HG03378 (cell line): ENCODE measurements around the gene NDUFS6.

Source experiments
- ATAC-seq: cut with Tn5 transposase; IDR thresholded peaks from one replicate; pipeline ENCODE4 v1.9.1; 2021; ENCODE audit warnings: mild to moderate bottlenecking, moderate library complexity; ENCODE audit not compliant: unreplicated experiment

NDUFS6 gene

DNA sequence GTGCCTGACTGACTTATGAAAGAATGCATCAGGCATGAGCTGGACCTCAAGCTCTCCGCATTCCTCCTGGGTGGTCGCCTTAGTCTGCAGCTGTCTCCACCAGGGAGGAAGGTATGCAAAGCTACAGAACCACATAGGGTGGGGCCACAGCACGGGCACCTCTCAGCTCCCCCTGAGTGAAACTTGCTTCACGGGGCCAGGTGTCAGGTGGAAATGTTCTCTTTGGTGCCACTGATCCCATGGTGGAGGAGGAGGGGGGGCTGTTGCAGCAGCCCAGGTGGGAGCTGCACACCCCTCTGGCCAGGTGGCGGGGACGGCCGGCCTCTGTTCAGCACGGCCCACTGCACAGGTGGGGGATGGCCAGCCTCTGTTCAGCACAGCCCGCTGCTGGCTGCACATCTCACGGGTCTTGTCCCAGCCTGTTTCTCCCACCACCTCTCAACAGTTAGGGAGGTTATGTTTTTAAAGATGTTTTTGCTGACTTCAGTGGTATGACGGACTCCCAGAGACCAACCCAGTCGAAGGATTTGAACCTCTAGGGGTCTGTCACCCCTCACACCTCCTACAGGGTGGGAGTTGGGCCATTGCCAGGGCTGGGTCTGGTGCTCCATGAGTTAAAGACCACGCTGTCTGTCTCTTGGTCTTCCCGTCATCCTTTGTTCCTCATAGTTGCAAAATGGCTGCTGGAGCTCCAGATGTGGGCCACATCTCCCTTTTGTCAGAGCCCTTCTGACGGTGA, 35.9 kb upstream of the NDUFS6 start:
- no peak for ATAC-seq

DNA sequence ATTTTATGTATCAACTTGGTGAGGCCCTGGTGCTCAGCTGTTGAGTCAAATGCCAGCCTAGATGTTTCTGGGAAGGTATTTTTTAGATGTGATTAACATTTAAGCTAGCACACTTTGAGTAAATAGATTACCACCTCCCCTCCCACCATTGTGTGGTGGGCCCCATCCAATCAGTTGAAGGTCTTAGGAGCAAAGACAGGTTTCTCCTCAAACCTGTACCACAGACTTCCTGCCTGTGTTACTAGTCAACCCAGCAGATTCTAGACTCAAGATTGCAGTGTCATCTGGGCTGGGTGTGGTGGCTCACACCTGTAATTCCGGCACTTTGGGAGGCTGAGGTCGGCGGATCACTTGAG, 35.3 kb upstream of the NDUFS6 start:
- no peak for ATAC-seq

DNA sequence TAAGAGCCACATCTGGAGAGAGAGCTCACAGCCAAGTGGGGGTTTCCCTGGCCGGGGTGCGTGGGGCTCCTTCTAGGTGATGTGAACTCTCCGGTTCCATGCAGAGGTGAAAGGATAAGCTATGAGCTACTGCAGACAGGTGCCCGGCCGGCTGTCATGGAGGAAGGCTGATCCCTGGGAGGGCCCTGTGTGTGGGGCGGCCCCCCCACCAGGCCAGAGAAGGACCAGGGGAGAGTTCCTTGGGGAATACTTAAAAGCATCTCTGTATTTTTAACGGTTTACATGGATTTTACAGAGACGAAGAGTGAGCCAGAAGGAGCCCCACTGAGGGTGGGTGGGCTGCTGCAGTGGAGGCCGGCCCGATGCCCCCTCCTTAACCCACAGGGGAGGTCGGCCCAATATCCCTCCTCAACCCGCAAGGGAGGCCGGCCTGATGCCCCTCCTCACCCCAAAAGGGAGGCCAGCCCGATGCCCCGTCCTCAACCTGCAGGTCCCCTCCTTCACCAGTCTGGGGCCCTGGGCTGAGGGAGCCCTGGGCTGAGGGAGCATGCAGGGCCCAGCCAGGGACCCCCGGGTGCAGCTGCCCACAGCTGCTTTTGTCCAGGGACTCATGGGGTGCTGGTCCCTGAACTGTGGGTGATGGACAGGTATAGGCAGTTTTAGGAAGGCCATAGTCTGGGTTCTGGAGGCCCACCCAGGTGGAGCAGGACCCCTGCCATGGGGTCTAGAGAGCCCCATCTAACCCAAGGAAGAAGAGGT, 33.5 kb upstream of the NDUFS6 start:
- no peak for ATAC-seq

DNA sequence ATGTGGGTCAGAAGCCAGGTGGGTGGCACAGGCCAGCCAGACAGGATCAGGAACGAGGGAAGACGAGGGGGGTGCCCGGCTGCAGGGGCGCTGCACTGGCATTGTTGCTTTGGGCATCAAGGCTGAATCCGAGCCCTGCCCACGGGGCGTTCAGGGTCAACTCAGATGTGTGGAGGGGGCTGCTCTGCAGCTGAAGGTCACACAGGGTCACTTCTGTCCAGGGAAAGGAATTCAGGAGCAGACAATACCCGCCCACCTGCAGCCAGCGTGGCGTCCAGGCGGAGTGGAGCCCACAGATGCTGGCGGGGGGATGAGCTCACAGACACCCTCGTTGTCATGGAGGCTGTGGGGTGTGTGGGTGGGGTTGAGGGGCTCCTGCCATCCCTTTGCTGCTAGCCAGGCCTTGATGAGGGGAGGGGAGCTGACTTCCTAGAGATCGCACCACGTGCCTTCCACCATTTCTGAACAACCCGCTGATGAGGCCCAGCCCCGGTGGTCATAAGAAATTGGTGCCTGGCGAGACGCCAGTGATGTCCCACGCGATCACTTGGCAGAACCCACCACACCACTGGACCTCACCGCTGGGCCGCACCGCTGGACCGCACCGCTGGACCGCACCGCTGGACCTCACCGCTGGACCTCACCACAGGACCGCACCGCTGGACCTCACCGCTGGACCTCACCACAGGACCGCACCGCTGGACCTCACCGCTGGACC, 32.8 kb upstream of the NDUFS6 start:
- ATAC-seq: no peak

DNA sequence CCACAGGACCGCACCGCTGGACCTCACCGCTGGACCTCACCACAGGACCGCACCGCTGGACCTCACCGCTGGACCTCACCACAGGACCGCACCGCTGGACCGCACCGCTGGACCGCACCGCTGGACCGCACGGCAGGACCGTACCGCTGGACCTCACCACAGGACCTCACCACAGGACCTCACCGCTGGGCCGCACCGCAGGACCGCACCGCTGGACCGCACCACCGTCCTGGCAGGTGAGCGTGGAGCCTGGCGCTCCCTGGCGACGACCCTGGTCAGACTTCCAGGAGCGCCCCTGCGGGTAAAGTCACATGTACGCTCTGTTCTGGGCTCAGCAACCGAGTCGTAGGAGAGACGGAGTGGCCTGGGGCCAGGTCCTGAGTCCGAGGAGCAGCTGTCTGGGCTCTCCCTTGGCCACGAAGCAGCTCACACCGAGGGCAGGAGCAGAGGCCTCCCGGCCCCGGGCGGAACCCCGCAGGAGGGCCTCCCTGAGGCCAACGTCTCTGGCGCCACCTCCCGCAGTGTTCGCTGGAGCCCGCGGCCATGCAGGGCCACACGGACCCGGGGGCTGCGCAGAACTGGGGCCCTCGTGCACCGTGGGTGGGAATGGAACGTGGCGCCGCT, 32.1 kb upstream of the NDUFS6 start:
- no peak for ATAC-seq

DNA sequence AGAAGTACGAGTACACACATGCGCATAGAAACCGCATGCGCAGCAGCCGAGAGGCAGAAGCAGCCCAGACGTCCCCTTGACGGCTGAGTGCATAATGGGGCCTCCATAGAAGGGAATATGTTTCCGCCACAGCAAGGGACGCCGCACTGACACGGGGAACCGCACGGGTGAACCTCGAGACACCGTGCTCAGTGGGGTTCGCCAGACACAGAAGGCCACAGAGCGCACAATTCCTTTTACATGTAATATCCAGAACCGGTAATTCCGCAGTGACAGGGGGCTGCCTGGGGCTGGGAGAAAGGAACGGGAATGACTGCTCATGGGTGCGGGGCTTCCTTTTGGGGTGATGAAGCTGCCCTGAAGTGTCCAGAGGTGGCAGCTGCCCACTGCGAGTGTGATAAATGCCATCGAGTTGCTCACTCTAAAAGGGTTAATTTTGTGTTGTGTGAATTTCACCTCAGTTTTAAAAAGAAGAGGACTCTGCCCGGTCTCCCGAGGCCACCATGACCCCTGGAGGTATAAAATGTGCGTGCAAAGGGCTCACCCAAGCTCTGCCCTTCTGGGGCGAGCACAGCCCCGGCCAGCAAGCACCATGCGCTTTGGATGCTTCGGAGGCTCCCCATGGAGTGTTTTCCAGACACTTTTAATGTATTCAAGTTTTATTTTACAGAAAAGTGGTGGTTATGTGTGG, 31.3 kb upstream of the NDUFS6 start:
- ATAC-seq: no peak

DNA sequence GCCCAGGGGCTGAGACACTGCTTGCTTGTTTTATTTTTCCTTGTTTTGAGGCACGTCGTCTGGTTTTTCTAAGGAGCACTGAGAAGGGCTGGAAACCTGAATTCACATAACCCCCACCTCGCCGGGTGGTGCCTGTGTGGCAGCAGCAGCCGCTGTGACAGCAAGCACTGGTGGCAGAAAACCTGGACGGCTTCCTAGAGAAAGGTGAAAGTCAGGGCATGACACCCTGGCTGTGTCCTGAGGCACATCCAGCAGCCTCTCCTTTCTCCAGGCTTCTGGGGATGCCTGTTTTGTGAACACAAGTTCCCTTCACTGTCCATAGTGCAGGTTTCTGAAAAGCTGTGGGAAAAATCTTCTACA, 30.8 kb upstream of the NDUFS6 start:
- no peak for ATAC-seq

DNA sequence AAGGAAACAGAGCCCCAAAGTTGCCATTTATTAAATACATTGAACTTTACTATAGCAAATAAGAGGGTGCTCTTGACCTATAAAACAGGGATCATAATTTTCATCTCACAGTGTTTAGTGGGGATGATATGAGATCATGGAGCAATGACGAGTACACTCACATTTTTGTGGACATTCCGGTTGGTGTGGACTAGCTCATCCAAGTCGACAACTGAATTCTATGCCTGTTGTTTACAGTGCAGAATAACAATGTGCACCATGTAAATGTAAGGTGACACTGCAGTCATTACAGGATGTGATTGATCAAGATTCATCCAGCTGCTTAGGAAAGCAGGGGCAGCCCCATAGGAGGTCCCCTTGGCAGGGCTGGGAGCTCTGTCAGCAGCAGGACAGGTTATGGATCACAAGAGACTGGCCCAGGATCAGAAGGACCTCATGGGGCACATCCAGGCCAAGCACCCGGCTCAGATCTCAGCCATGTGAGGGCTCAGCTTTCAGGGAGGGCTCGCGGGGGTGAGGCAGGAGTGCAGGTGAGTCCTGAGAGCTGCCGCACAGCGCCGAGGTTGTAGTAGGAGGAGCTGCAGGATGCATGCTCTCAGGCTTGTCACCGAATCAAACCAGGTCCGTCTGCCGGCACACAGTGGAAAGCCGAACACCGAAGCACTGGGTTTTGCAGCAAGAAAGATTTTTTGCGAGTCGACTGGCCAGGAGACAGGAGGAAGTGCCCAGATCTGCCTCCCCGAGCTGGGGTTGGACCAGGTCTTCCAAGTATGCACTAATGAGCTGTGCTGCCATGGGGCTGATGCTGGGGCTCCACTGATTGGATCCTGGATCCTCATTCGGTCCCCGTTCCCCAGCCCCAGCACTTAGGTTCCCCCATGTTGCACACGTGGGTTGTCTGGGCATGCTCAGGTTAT, 29.8 kb upstream of the NDUFS6 start:
- no peak for ATAC-seq

DNA sequence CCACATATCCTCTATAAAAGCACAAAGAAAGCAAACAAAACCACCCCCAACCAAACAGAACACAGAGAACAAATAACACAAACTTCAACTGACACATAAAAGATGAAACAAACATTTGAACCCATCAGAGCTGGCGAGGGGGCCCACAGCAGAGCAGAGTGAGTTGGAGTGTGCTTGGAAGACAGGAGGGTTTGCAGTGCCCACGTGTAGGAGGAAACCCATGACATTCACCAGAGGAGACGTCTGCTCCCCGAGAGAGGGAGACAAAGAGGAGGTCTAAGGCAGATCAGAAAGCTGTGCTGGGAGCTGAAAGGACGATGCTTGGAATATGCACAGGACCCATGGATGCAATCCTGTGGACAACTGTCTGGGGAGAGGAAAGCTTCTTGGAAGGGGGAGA, 28.6 kb upstream of the NDUFS6 start:
- no peak for ATAC-seq

DNA sequence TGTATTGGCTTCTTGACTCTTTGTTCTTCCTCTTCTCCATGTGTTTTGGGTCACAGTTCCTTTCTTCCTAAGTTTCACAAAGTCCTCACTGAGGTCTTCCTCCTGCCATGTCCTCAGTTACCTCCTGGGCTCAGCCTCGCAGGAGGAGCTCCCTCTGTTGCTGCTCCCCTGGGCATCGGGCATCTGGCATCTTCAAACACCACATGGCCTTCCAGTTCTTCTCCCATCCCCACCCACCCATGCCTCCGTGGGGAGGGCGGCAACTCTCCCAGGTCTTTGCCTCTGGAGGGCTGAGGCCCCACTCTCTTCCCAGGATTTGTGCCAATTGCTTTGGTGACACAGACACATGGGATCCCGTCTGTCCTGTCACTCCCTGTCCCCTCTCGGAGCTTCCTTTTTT, 24.4 kb upstream of the NDUFS6 start:
- no peak for ATAC-seq

DNA sequence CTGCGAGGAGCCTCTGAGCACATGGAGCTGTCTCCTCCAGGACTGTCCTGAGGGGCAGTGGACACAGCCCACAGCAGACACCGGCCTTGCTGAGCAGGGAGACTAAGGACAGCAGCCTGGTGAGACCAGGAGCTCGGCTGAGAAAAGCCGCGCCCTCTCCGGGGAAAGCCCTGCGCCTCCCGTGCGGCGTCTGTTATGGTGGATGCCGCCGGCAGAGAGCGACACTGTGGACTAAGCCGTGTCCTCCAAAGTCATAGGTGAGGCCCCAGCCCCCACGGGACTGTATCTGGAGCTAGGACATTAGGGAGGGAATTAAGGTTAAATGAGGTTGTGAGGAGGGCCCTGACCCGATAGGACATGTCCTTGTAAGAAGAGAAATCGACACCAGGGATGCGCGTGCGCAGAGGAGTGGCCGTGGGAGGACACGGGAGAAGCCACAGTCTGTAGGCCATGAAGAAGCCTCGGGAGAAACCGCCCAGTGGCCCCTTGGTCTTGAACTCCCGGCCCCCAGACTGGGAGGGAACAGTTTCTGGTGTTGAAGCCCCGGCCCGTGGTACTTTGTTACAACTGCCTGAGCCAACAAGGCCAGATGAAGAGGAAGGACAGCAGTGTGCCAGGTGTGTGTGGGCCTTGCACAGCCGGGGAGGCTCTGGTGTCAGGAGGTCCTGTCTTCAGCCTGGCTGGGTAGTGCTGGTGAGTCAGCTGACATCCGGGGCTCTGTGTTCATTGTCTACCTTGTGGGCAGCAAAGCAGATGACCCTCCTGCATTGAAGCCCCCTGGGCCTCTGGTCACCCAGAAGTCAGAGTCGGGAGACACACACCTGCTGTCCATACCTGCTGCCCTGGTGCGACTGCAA, 23.7 kb upstream of the NDUFS6 start:
- ATAC-seq: no peak

DNA sequence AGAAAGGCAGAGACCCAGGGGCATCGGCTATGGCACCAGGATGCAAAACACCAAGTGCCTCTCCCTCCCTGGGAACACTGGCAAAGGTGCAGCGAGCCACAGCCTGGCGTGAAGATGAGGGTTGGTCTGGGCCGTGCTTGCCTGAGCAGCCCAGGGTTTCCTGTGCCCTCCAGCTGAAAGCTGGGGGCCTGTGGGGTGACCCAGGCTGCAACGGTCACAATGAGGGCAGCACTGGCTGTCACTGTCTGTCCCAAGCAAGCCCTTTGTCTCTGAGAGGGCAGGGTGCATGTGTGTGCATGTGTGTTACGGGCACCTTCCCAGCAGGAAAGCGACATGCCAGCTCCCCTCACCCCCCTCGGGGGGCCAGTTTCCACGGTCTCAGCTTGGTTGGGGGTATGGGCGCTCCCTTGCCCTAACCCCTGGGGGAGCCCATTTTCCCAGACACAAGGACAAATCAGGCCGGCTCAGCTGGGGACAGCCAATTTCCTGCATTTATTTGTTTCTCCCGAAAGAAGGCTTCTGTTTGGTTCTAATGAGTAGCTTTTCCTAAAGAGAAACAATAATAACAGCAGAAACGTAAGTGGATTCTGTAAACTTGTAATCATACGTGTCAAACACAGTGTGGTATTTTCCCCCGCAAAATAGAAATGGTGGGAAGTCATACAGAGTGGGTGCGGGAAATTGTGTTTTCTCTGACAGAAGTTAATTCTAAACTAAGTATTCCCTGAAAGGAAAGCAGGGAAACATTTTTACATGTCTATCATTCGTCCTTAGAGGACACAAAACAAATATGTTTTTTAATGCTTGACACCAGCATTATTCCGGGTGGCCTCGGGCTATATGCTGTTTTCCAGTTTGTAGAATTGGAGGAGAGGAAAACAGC, 22.8 kb upstream of the NDUFS6 start:
- no peak for ATAC-seq

DNA sequence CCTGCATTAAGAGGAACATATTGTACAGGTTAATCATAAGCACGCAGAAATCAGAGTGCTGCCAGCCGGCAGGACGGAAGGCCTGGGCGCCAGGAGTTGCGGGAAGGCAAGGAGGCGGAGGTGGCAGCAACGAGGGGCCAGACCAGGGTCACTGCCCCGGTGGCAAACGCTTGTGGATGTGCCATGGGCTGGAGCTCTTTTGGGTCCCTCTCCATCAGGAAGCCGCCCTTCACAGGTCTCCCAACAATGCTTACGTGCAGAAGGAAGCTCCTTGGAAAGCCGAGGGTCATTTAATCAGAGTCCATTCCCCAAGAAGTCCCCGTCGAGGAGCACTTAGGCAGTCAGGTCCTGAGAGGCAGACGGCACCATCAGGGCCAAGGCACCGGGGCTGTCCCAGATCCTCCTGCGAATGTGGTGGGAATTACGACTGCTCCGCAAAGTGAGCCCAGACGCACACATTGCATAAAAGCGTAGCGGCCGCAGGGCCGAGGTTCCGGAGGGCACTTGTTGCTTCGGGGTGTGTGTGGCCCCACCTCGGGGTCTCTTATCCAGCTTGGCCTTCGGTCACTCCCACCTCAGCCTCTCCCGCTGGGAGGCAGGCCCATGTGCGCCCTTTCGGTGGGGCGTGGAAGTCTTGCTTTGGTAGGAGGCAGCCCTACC, 22.1 kb upstream of the NDUFS6 start:
- ATAC-seq: no peak

DNA sequence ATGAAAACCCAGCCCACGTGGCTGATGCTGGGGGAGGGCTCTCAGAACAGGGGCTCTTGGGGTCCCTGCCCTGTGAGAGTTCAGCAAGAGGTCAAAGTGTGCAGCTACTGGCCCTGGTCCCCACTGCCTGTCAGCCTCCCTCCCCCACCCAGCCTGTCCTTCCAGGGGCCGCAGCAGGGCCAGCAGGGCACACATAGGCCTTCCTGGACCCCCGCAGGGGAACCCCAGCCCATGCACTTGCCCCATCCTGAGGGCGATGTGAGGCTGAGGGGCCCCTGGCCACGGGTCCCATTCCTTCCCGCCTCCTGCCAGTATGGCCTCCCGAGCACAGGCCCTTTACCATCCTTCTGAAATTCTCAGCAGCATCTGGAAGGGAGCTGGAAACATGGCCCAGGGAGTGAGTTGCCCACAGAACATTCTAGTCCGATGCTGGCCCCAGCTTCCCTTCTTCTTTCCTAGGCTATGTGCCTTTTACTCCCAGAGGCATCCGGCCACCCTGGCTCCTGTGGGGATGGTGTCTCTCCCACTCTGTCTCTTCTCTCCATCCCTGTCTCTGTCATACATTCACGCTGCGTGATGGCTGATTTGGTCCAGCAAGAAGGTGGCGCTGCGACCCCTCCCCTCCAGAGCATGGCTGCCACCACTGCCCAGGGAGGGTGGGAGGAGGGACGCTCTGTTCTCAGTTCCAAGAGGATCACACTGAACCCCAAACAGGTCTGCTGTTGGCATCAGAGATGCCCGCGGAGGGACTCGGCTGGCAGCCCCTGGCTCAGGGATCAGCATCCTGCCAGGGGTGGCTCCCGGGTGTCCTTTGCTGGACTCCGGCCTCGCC, 21.2 kb upstream of the NDUFS6 start:
- ATAC-seq: no peak

DNA sequence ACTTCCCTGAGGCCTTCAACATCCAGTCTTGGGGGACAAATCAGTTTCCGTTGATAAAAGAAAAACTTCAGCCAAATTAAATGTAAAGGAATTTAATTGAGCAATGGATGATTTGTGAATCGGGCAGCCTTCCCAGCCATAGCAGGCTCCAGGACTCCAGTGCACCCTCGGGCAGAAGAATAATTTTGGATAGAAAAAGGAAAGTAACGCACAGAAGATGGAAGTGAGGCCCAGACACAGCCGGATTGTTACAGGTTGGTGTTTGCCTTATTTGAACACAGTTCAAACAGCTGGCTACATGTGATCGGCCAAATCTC, 20.6 kb upstream of the NDUFS6 start:
- no peak for ATAC-seq

DNA sequence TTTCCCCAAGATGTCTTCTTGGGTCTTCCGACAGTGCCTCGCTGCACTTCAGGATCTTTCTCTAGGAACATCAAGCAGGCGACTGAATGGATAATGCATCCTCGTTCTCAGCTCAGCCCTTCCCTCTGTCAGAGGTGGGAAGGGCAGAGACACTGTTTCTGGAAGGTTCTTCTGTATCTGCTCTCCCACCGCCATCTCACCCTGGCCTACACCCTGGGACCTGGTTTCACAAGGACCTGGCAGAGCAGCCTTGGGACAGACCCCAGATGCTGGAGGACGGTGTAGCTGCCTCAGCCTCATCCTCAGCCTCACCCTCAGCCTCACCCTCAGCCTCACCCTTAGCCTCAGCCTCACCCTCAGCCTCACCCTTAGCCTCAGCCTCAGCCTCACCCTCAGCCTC, 20.1 kb upstream of the NDUFS6 start:
- no peak for ATAC-seq
